ENCODE data around the gene ADAMTSL1. TPM values are rescaled to one million over a fixed set of nuclear protein-coding genes. Genes with fewer than 3 reads are reported as not detected.

The ADAMTSL1 gene
- total RNA-seq, 1 donor: 0.10 TPM

DNA sequence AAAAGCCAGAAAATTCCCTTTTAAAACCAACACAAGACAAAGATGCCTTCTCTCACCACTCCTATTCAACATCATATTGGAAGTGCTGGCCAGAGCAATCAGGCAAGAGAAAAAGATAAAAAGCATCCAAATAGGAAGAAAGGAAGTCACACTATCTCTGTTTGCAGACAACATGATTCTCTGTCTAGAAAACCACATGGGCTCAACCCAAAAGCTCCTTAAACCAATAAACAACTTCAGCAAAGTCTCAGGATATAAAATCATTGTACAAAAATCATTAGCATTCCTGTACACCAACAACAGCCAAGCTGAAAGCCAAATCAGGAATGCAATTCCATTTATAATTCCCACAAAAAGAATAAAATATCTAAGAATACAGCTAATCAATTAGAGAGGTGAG lies 112.0 kb downstream of the ADAMTSL1 start:
- peaks cover 11% of the 10 kb centered on the region for H3K9me3 ChIP-seq (ENCODE audit: low read depth, low read length)
- no peaks in the 10 kb centered on the region for H3K4me1 ChIP-seq (ENCODE audit: insufficient read depth, low read length)
- no peak overlapping the region for H3K4me3 ChIP-seq (ENCODE audit: low read length)
- H3K27me3 ChIP-seq (ENCODE audit: insufficient read depth, low read length): no peaks in the 10 kb centered on the region

DNA sequence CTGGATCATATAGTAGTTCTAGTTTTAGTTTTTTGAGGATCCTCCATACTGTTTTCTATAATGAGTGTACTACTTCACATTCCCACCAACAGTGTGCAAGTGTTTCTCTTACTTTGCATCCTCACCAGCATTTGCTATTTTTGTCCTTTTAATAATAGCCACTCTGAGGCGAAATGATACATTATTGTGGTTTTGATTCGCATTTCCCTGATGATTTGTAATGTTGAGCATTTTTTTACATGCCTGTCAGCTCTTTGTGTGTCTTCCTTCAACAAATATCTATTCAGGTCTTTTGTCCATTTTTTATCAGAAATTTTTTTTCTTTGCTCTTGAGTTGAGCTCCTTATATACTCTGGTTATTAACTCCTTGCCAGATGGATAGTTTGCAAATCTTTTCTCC lies 114.0 kb downstream of the ADAMTSL1 start:
- Histone ChIP-seq H3K4me3 (ENCODE audit: low read length) (no peak overlapping the region), H3K9me3 (ENCODE audit: low read depth, low read length) (peaks cover 19% of the 10 kb centered on the region), H3K4me1 (ENCODE audit: insufficient read depth, low read length) (no peaks in the 10 kb centered on the region), H3K27me3 (ENCODE audit: insufficient read depth, low read length) (no peaks in the 10 kb centered on the region)

DNA sequence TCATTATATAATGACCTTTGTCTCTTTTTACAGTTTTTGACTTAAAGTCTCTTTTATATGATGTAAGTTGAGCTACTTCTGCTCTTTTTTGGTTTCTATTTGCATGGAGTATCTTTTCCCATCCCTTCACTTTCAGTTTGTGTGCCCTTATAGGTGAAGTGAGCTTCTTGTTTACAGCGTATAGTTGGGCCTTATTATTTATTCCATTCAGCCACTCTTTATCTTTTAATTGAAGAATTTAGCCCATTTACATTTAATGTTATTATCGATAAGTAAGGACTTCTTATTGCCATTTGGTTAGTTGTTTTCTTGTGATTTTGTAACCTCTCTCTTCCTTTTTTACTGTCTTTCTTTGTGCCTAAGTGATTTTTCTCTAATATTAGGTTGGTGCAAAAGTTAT lies 117.3 kb downstream of the ADAMTSL1 start:
- peaks cover 19% of the 10 kb centered on the region for H3K9me3 ChIP-seq (ENCODE audit: low read depth, low read length)
- H3K4me1 ChIP-seq (ENCODE audit: insufficient read depth, low read length): no peaks in the 10 kb centered on the region
- no peak overlapping the region for H3K4me3 ChIP-seq (ENCODE audit: low read length)
- no peaks in the 10 kb centered on the region for H3K27me3 ChIP-seq (ENCODE audit: insufficient read depth, low read length)

DNA sequence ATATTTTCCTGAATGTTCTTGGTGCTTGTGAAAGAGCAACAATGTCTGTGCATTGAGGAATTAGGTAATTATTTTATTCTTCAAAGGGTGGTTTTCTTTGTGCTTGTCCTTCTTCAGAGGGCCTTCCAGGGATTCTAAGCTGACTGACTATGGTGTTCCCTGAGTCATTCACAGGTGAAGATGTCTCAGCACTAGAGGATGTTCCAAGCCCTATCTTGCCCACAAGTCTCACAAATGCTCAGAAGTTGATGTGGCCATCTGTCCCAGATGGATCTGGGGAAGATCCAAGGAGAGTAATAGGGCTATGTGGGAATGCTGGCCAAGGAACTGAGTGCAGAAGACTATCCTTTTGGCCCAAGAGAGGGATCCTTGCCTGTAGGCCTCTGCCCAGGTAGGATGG lies 120.9 kb downstream of the ADAMTSL1 start:
- Histone ChIP-seq H3K9me3 (ENCODE audit: low read depth, low read length) (peaks cover 14% of the 10 kb centered on the region), H3K27me3 (ENCODE audit: insufficient read depth, low read length) (no peaks in the 10 kb centered on the region), H3K4me3 (ENCODE audit: low read length) (no peak overlapping the region), H3K4me1 (ENCODE audit: insufficient read depth, low read length) (no peaks in the 10 kb centered on the region)

- Histone ChIP-seq H3K9me3 (ENCODE audit: low read depth, low read length) (peaks cover 12% of the 10 kb centered on the region), H3K4me3 (ENCODE audit: low read length) (no peak overlapping the region), H3K4me1 (ENCODE audit: insufficient read depth, low read length) (no peaks in the 10 kb centered on the region), H3K27me3 (ENCODE audit: insufficient read depth, low read length) (no peaks in the 10 kb centered on the region)
Observed at GRCh38 chr9:18595597-18595996, 121.6 kb downstream of the ADAMTSL1 start.

GRCh38 chr9:18596920-18597319 lies 123.0 kb downstream of the ADAMTSL1 start:
- no peak overlapping the region for H3K4me3 ChIP-seq (ENCODE audit: low read length)
- H3K9me3 ChIP-seq (ENCODE audit: low read depth, low read length): no peaks in the 10 kb centered on the region
- H3K27me3 ChIP-seq (ENCODE audit: insufficient read depth, low read length): no peaks in the 10 kb centered on the region
- no peaks in the 10 kb centered on the region for H3K4me1 ChIP-seq (ENCODE audit: insufficient read depth, low read length)

DNA sequence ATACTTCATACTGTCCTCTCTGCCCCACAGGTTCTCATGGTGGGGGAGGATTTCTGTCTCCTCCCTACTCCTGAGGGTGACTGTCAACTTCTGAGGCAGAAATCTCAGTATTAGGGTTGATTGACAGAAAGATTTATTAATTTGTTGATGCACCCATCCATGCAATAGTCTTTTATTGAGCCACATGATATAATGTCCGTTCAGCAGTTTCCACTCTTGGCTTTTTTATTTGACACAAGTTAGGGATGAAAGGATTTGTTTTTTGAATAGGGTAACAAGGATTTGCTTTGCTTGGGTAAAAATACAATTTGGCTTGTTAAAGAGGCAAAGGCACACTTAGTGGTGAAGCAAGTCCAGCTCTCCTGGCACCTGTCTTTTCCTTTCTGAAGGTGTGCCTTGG lies 125.0 kb downstream of the ADAMTSL1 start:
- Histone ChIP-seq H3K4me1 (ENCODE audit: insufficient read depth, low read length) (no peaks in the 10 kb centered on the region), H3K4me3 (ENCODE audit: low read length) (no peak overlapping the region), H3K9me3 (ENCODE audit: low read depth, low read length) (no peaks in the 10 kb centered on the region), H3K27me3 (ENCODE audit: insufficient read depth, low read length) (no peaks in the 10 kb centered on the region)

GRCh38 chr9:18601026-18601425 lies 127.1 kb downstream of the ADAMTSL1 start:
- H3K4me1 ChIP-seq (ENCODE audit: insufficient read depth, low read length): no peaks in the 10 kb centered on the region
- H3K9me3 ChIP-seq (ENCODE audit: low read depth, low read length): no peaks in the 10 kb centered on the region
- no peaks in the 10 kb centered on the region for H3K27me3 ChIP-seq (ENCODE audit: insufficient read depth, low read length)
- H3K4me3 ChIP-seq (ENCODE audit: low read length): no peak overlapping the region

- no peaks in the 10 kb centered on the region for H3K27me3 ChIP-seq (ENCODE audit: insufficient read depth, low read length)
- no peaks in the 10 kb centered on the region for H3K9me3 ChIP-seq (ENCODE audit: low read depth, low read length)
- no peak overlapping the region for H3K4me3 ChIP-seq (ENCODE audit: low read length)
- no peaks in the 10 kb centered on the region for H3K4me1 ChIP-seq (ENCODE audit: insufficient read depth, low read length)
Observed at GRCh38 chr9:18601956-18602355, 128.0 kb downstream of the ADAMTSL1 start.

DNA sequence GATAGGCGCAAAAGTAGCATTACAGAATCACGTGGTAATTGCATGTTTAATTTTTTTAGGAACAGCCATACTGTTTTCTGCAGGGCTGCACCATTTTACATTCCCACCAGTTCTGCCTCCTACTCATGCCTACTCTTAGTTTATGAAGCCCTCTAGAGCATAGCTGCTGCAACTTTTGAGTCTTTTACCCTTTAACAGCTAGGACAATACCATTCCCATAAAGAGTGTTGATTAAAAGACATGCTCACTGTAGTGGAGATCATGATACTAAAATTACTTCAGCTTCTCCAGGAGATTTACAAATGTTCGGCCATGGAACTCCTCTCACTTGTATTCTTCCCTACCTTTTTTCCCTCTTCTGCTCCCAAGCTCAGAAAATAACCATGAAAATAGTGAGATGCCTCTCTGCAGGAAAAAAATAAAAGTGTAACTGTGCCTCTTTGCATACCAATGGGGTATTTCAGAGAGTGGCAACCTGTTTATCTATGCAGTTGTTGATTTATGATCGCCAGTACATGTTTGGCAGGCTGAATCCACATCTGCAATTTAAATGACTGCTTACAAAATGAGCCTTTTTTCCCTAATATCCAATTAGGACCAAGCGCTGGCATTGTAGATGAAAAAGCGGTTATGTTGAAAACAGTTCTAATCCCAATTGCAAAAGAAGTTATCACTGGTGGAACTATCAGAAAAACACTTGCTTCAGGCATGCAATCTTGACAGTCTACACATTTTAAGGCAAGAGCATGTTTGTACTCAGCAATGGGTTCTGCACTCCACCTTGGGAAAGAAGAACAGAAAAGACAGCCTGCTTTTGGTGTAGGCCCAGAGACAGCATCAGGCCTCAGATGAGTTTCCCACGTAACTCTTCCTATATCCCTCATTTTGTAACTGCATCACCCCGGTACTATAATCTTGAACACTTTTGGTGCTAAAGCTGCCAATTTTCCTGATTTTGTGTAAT lies 131.1 kb downstream of the ADAMTSL1 start:
- H3K9me3 ChIP-seq (ENCODE audit: low read depth, low read length): no peaks in the 10 kb centered on the region
- no peaks in the 10 kb centered on the region for H3K4me1 ChIP-seq (ENCODE audit: insufficient read depth, low read length)
- H3K4me3 ChIP-seq (ENCODE audit: low read length): no peak overlapping the region
- no peaks in the 10 kb centered on the region for H3K27me3 ChIP-seq (ENCODE audit: insufficient read depth, low read length)

DNA sequence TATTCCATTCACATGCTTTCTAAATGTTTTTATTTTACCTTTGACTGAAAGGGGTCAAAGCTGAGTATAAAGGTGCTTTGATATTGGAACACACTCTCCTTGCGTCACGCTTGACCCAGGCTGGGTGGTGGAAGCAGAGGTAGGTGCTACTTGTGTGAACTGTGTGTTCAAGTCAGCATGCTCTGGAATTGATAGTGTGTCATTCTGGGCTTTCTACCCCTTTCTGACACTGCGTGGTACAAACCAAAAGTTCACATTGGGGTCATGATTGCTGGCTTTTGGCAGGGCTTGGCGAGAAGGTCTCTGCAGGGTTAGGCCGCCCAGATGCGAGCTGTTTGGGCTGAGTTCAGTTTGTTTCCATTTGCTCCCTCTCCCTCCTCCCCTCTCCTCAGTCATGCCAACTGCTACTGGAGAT lies 131.8 kb downstream of the ADAMTSL1 start:
- H3K4me3 ChIP-seq (ENCODE audit: low read length): no peak overlapping the region

GRCh38 chr9:18606281-18606680 lies 132.3 kb downstream of the ADAMTSL1 start:
- Histone ChIP-seq H3K27me3 (ENCODE audit: insufficient read depth, low read length) (no peaks in the 10 kb centered on the region), H3K9me3 (ENCODE audit: low read depth, low read length) (no peaks in the 10 kb centered on the region), H3K4me3 (ENCODE audit: low read length) (no peak overlapping the region), H3K4me1 (ENCODE audit: insufficient read depth, low read length) (no peaks in the 10 kb centered on the region)

More for the DNA sequence above, 131.8 kb downstream of the ADAMTSL1 start:
- no peaks in the 10 kb centered on the region for H3K27me3 ChIP-seq (ENCODE audit: insufficient read depth, low read length)
- H3K4me1 ChIP-seq (ENCODE audit: insufficient read depth, low read length): no peaks in the 10 kb centered on the region
- H3K9me3 ChIP-seq (ENCODE audit: low read depth, low read length): no peaks in the 10 kb centered on the region

- no peaks in the 10 kb centered on the region for H3K4me1 ChIP-seq (ENCODE audit: insufficient read depth, low read length)
- H3K9me3 ChIP-seq (ENCODE audit: low read depth, low read length): no peaks in the 10 kb centered on the region
- H3K27me3 ChIP-seq (ENCODE audit: insufficient read depth, low read length): no peaks in the 10 kb centered on the region
- H3K4me3 ChIP-seq (ENCODE audit: low read length): no peak overlapping the region
Observed at GRCh38 chr9:18606846-18607245, 132.9 kb downstream of the ADAMTSL1 start.

DNA sequence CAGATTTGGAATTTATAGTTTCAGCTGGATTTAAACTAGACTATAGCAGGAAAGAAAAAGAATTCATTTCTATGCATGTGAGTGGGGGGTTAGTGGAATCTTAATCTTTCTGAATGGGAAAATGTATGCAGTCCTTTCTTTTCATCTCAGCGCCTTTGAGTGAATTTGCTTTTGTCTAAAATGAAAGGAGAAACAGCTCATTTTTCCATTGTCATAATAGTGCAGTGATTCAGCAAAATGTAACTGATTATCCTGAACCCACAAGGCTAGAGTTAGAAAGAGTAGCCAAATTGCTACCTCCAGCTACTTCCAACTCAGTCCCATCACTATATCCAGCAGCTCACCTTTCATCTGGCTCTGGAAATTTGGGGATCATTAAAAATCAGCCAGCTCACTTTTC lies 134.4 kb downstream of the ADAMTSL1 start:
- Histone ChIP-seq H3K4me3 (ENCODE audit: low read length) (no peak overlapping the region), H3K27me3 (ENCODE audit: insufficient read depth, low read length) (no peaks in the 10 kb centered on the region), H3K9me3 (ENCODE audit: low read depth, low read length) (no peaks in the 10 kb centered on the region), H3K4me1 (ENCODE audit: insufficient read depth, low read length) (no peaks in the 10 kb centered on the region)

GRCh38 chr9:18610956-18611355 lies 137.0 kb downstream of the ADAMTSL1 start:
- no peaks in the 10 kb centered on the region for H3K27me3 ChIP-seq (ENCODE audit: insufficient read depth, low read length)
- H3K4me3 ChIP-seq (ENCODE audit: low read length): no peak overlapping the region
- H3K4me1 ChIP-seq (ENCODE audit: insufficient read depth, low read length): no peaks in the 10 kb centered on the region
- H3K9me3 ChIP-seq (ENCODE audit: low read depth, low read length): no peaks in the 10 kb centered on the region

- Histone ChIP-seq H3K9me3 (ENCODE audit: low read depth, low read length) (no peaks in the 10 kb centered on the region), H3K27me3 (ENCODE audit: insufficient read depth, low read length) (no peaks in the 10 kb centered on the region), H3K4me1 (ENCODE audit: insufficient read depth, low read length) (no peaks in the 10 kb centered on the region), H3K4me3 (ENCODE audit: low read length) (no peak overlapping the region)
Observed at GRCh38 chr9:18611971-18612370, 138.0 kb downstream of the ADAMTSL1 start.

Measured in mononuclear cell (primary cell).